H1 (cell line): ENCODE results near the gene MYO5B. TPM values are rescaled to one million over a fixed set of nuclear protein-coding genes. Genes with fewer than 3 reads are reported as not detected.

Source experiments
- CTCF ChIA-PET: fragments of 300-600 bp; sonication (Branson Sonifier 250); formaldehyde crosslinking; loops from one replicate; lab custom pipeline; 2021; ENCODE audit not compliant: partially characterized antibody; lab: Charles Lee
- POLR2A ChIA-PET: fragments of 300-600 bp; sonication (Branson Sonifier 250); formaldehyde crosslinking; loops from one replicate; lab custom pipeline; 2021; ENCODE audit warnings: inconsistent platforms; ENCODE audit not compliant: partially characterized antibody; lab: Charles Lee
- DNase-seq, 2 experiments: peaks; one replicate each; pipeline versions ENCODE4 v3.0.0 to v3.0.0-alpha.2; 2010 to 2022; ENCODE audit warnings: low spot score in 2 of 2, low read depth in 1 of 2, mixed read lengths in 1 of 2
- FAIRE-seq: peaks from 2 replicates; lab custom pipeline; 2011; peaks lifted over from hg19 to GRCh38; lab: Jason Lieb, UNC
- H2AFZ ChIP-seq: 2 replicates; pipeline ENCODE4 v1.8.1; 2012; ENCODE audit warnings: low read length, inconsistent platforms
- H2AK5ac ChIP-seq: 2 replicates; pipeline ENCODE4 v1.6.1; 2013; ENCODE audit warnings: low read depth, low read length
- H2BK120ac ChIP-seq: replicated peaks from 2 replicates; pipeline ENCODE3; 2013; ENCODE audit warnings: low read depth, low read length, inconsistent platforms
- H2BK12ac ChIP-seq: 2 replicates; pipeline ENCODE4 v1.6.1; 2013; ENCODE audit warnings: low read depth, low read length
- H2BK15ac ChIP-seq: 2 replicates; pipeline ENCODE4 v1.6.1; 2013; ENCODE audit warnings: low read length
- H2BK20ac ChIP-seq: 2 replicates; pipeline ENCODE4 v1.6.1; 2013; ENCODE audit warnings: low read length
- H2BK5ac ChIP-seq: 2 replicates; pipeline ENCODE4 v1.6.1; 2013; ENCODE audit warnings: low read depth, low read length
- H3K14ac ChIP-seq: 2 replicates; pipeline ENCODE4 v1.6.1; 2013; ENCODE audit warnings: inconsistent platforms; ENCODE audit not compliant: insufficient read length
- H3K18ac ChIP-seq: 2 replicates; pipeline ENCODE4 v1.6.1; 2013; ENCODE audit warnings: low read length; ENCODE audit errors: extremely low read depth
- H3K23ac ChIP-seq: 2 replicates; pipeline ENCODE4 v1.6.1; 2013; ENCODE audit warnings: inconsistent platforms; ENCODE audit not compliant: insufficient read length
- H3K23me2 ChIP-seq: 2 replicates; pipeline ENCODE4 v1.6.1; 2013; ENCODE audit warnings: low read depth, low read length
- H3K27ac ChIP-seq: 2 replicates; pipeline ENCODE4 v1.6.1; 2011; ENCODE audit warnings: low read depth, low read length, inconsistent platforms
- H3K27me3 ChIP-seq, 4 experiments: replicated peaks in 1 of 4; 1 replicate in 1 of 4; 2 replicates in 3 of 4; pipeline versions ENCODE4 v1.6.1 to v1.8.1; 2011 to 2013; ENCODE audit warnings: low read length in 3 of 4, mild to moderate bottlenecking in 3 of 4, inconsistent platforms in 2 of 4, mixed read lengths in 2 of 4, moderate library complexity in 1 of 4; ENCODE audit not compliant: control insufficient read depth in 3 of 4, insufficient read depth in 3 of 4; ENCODE audit errors: extremely low read depth in 1 of 4
- H3K36me3 ChIP-seq, 4 experiments: 2 replicates each; pipeline versions ENCODE4 v1.6.1 to v1.8.1; 2011 to 2013; ENCODE audit warnings: mild to moderate bottlenecking in 4 of 4, low read length in 3 of 4, moderate library complexity in 2 of 4, control low read depth in 1 of 4, inconsistent platforms in 1 of 4; ENCODE audit not compliant: insufficient read depth in 4 of 4, control insufficient read depth in 2 of 4
- H3K4ac ChIP-seq: replicated peaks from 2 replicates; pipeline ENCODE3; 2013; ENCODE audit warnings: low read length, low read depth, mixed read lengths, inconsistent platforms; ENCODE audit not compliant: insufficient read length
- H3K4me1 ChIP-seq, 4 experiments: replicated peaks in 1 of 4; 1 replicate in 1 of 4; 2 replicates in 3 of 4; pipeline versions ENCODE4 v1.6.1 to v1.8.1; 2011 to 2013; ENCODE audit warnings: low read length in 3 of 4, inconsistent platforms in 2 of 4, mixed read lengths in 1 of 4; ENCODE audit not compliant: insufficient read depth in 4 of 4, control insufficient read depth in 3 of 4
- H3K4me2 ChIP-seq, 2 experiments: 2 replicates each; pipeline versions ENCODE4 v1.6.1 to v1.8.1; 2011 to 2013; ENCODE audit warnings: low read depth in 2 of 2, low read length in 2 of 2, control low read depth in 1 of 2, inconsistent platforms in 1 of 2, mild to moderate bottlenecking in 1 of 2; ENCODE audit not compliant: insufficient read depth in 1 of 2
- H3K4me3 ChIP-seq, 4 experiments: fragments of 200-600, 300-600 bp in 1 of 4; sonication (generic), shearing (Covaris generic), sonication (Bioruptor Twin) in 1 of 4; 2 replicates each; pipeline versions ENCODE4 v1.5.1 to v1.8.1; 2011 to 2016; ENCODE audit warnings: low read length in 4 of 4, low read depth in 3 of 4, control low read depth in 2 of 4, inconsistent platforms in 2 of 4, mild to moderate bottlenecking in 2 of 4, mixed read lengths in 1 of 4, moderate library complexity in 1 of 4; ENCODE audit not compliant: insufficient read depth in 2 of 4; ENCODE audit errors: extremely low read depth in 1 of 4
- H3K56ac ChIP-seq: replicated peaks from 2 replicates; pipeline ENCODE3; 2013; ENCODE audit warnings: low read depth, mild to moderate bottlenecking, mixed read lengths, low read length, inconsistent platforms; ENCODE audit not compliant: insufficient read length
- H3K79me1 ChIP-seq: 2 replicates; pipeline ENCODE4 v1.6.1; 2013; ENCODE audit warnings: low read depth, low read length, control low read depth
- H3K79me2 ChIP-seq, 2 experiments: 2 replicates each; pipeline versions ENCODE4 v1.6.1 to v1.8.1; 2012 to 2013; ENCODE audit warnings: low read length in 2 of 2, mild to moderate bottlenecking in 2 of 2, inconsistent platforms in 1 of 2; ENCODE audit not compliant: insufficient read depth in 2 of 2, control insufficient read depth in 1 of 2
- H3K9ac ChIP-seq, 4 experiments: replicated peaks in 1 of 4; 1 replicate in 1 of 4; 2 replicates in 3 of 4; pipeline versions ENCODE4 v1.6.1 to v1.8.1; 2011 to 2013; ENCODE audit warnings: low read depth in 3 of 4, low read length in 3 of 4, control low read depth in 2 of 4, mild to moderate bottlenecking in 2 of 4, moderate library complexity in 2 of 4, inconsistent platforms in 1 of 4; ENCODE audit errors: extremely low read depth in 1 of 4
- H3K9me3 ChIP-seq, 2 experiments: 2 replicates each; pipeline versions ENCODE4 v1.6.1 to v1.8.1; 2012 to 2013; ENCODE audit warnings: mild to moderate bottlenecking in 2 of 2, moderate library complexity in 2 of 2, control low read depth in 1 of 2, inconsistent platforms in 1 of 2, low read depth in 1 of 2, low read length in 1 of 2, mixed read lengths in 1 of 2; ENCODE audit not compliant: insufficient read depth in 2 of 2
- H4K20me1 ChIP-seq, 2 experiments: replicated peaks in 1 of 2; 2 replicates each; pipeline versions ENCODE3 to v1.8.1; 2011 to 2013; ENCODE audit warnings: inconsistent platforms in 2 of 2, low read length in 2 of 2, mild to moderate bottlenecking in 1 of 2; ENCODE audit not compliant: insufficient read depth in 2 of 2, control insufficient read depth in 1 of 2
- H4K5ac ChIP-seq: 2 replicates; pipeline ENCODE4 v1.6.1; 2013; ENCODE audit warnings: low read length, low read depth, mixed read lengths, inconsistent platforms; ENCODE audit not compliant: insufficient read length
- H4K8ac ChIP-seq: 2 replicates; pipeline ENCODE4 v1.8.0; 2013; ENCODE audit warnings: mild to moderate bottlenecking, moderate library complexity, low read length, inconsistent platforms; ENCODE audit not compliant: insufficient read depth; ENCODE audit errors: extremely low read depth
- H4K91ac ChIP-seq: replicated peaks from 2 replicates; pipeline ENCODE3; 2013; ENCODE audit warnings: low read length, mixed read lengths, inconsistent platforms; ENCODE audit not compliant: insufficient read length
- CEBPB ChIP-seq: IDR thresholded peaks from 2 replicates; pipeline ENCODE4 v1.6.1; 2012; ENCODE audit warnings: low read depth, low read length
- CHD2 ChIP-seq: IDR thresholded peaks from 2 replicates; pipeline ENCODE4 v1.6.1; 2012; ENCODE audit warnings: low read length, improper control_type of control experiment
- FOSL1 ChIP-seq: IDR thresholded peaks from 2 replicates; pipeline ENCODE4 v1.6.1; 2011; ENCODE audit warnings: mild to moderate bottlenecking, low read depth, low read length, moderate library complexity; ENCODE audit not compliant: insufficient read depth
- HDAC6 ChIP-seq: IDR thresholded peaks from one replicate; pipeline ENCODE4 v1.7.1; 2012; ENCODE audit warnings: low read depth, mild to moderate bottlenecking, inconsistent platforms, low read length, moderate library complexity
- JUN ChIP-seq: IDR thresholded peaks from 2 replicates; pipeline ENCODE4 v1.6.1; 2011; ENCODE audit warnings: low read depth, mild to moderate bottlenecking, improper control_type of control experiment, low read length
- KDM4A ChIP-seq: IDR thresholded peaks from one replicate; pipeline ENCODE4 v1.7.1; 2012; ENCODE audit warnings: low read depth, mild to moderate bottlenecking, moderate library complexity, low read length, inconsistent platforms; ENCODE audit not compliant: severe bottlenecking
- NRF1 ChIP-seq: IDR thresholded peaks from 2 replicates; pipeline ENCODE4 v1.6.1; 2011; ENCODE audit warnings: mild to moderate bottlenecking, low read depth, low read length, improper control_type of control experiment
- POLR2AphosphoS5 ChIP-seq: IDR thresholded peaks from 2 replicates; pipeline ENCODE4 v1.6.1; 2011; ENCODE audit warnings: low read depth, low read length
- SAP30 ChIP-seq: fragments of 300-600 bp; sonication (generic); IDR thresholded peaks from 2 replicates; pipeline ENCODE4 v1.7.1; 2012; ENCODE audit warnings: low read length, moderate library complexity, mild to moderate bottlenecking, inconsistent platforms; ENCODE audit not compliant: insufficient read depth, insufficient replicate concordance
- SIRT6 ChIP-seq: IDR thresholded peaks from one replicate; pipeline ENCODE4 v1.7.1; 2012; ENCODE audit warnings: low read length, inconsistent platforms
- SP1 ChIP-seq: IDR thresholded peaks from 2 replicates; pipeline ENCODE4 v1.6.1; 2011; ENCODE audit warnings: low read depth, low read length
- YY1 ChIP-seq: IDR thresholded peaks from 2 replicates; pipeline ENCODE4 v1.6.1; 2011; ENCODE audit warnings: low read depth, mild to moderate bottlenecking, low read length
- WGBS, 2 experiments: shearing (Covaris generic) in 1 of 2; methylation state at CpG; one replicate each; pipeline versions ENCODE4 v1.1.6 to v1.1.7; 2013 to 2015; ENCODE audit warnings: low lambda C conversion rate in 2 of 2, mixed read lengths in 2 of 2, inconsistent platforms in 1 of 2, low coverage in 1 of 2, missing lambda C conversion rate in 1 of 2; ENCODE audit not compliant: insufficient replicate concordance in 2 of 2, insufficient coverage in 1 of 2, insufficient read length in 1 of 2; ENCODE audit errors: extremely low coverage in 1 of 2, missing lambda C conversion rate in 1 of 2; 5-methylcytosine and 5-hydroxymethylcytosine counted together
- polyA plus RNA-seq, 7 experiments: library from polyadenylated mRNA; depleted of rRNA in 3 of 7; stranded (reverse) in 5 of 7; unstranded in 2 of 7; fragments of >200 nt in 5 of 7; fragments of 200-250 nt in 2 of 7; gene quantifications; 1 replicate in 5 of 7; 2 replicates in 1 of 7; 4 replicates in 1 of 7; pipeline versions ENCODE4 v1.2.1 to v1.2.3, GENCODE V29; 2011 to 2013; ENCODE audit warnings: missing spikeins in 2 of 7, mixed read lengths in 2 of 7
- total RNA-seq: library from RNA; stranded (reverse); fragmentation: NEBNext Ultra II Directional; extraction: Animal tissue kit (Norgen Biotek cat#: 25700); gene quantifications from 2 replicates; pipeline ENCODE4 v1.2.1, GENCODE V29; 2021

MYO5B gene
- total and polyA plus RNA-seq, 2 of the 8 experiments (the other 6 are each of a cell fraction or from before 2014, with no cell fraction given) = 6.4 to 7.7 TPM

DNA sequence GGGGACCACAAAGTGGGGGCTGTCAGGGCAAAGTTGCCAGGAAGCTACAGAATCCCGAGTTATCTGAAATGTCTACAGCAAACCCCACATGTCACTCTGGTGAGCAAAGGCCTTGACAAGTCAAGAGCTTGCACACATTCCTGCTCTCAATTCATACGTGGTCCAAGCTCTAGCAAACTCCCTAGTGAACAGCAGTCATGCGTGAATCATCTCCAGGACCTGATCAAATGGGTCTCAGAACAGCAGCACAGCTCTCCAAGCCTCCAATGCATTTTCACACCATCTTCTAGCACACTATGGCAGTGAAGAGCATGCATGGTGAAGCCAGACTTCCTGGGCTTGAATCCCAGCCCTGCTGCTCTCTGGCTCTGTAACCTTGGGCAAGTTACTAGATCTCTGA, 68.5 kb downstream of the MYO5B start:
- Histone ChIP-seq H3K14ac (no peak overlapping the region), H3K36me3 (no peaks in the 10 kb centered on the region), H3K4me2 (no peak overlapping the region), H3K79me1 (no peaks in the 10 kb centered on the region), H3K56ac (no peak overlapping the region), H3K4me1 (peaks cover 3 to 11% (median 7%) of the 10 kb centered on the region in 4 experiments), H2BK15ac (0 out of 2 replicates have a peak overlapping the region, but pooled peaks have one; percentile 32), H4K5ac (no peak overlapping the region), H4K20me1 (no peaks in the 10 kb centered on the region), H2AFZ (no peak overlapping the region), H4K8ac (no peak overlapping the region), H3K9me3 (no peaks in the 10 kb centered on the region), H3K23ac (no peak overlapping the region), H2BK12ac (peak overlapping the region; percentile 6; the same call in 1 of the 2 replicates), H3K23me2 (no peaks in the 10 kb centered on the region), H2BK120ac (no peak overlapping the region), H3K4ac (no peak overlapping the region), H2BK20ac (no peak overlapping the region), H3K18ac (no peak overlapping the region), H3K4me3 (no peak overlapping the region), H3K27ac (no peak overlapping the region), H3K9ac (no peak overlapping the region), H3K27me3 (no peaks in the 10 kb centered on the region), H4K91ac (no peak overlapping the region), H2BK5ac (no peak overlapping the region), H2AK5ac (0 out of 2 replicates have a peak overlapping the region, but pooled peaks have one; percentile 61), H3K79me2 (no peaks in the 10 kb centered on the region)
- CTCF ChIA-PET = interaction anchor here (1.5 kb wide), 2 partner anchors 19 to 82 kb away, joined by 3 read pairs; no protein-coding TSS in a partner anchor
- TF ChIP-seq YY1 (no peak), SAP30 (no peak), KDM4A (no peak), SP1 (no peak), POLR2AphosphoS5 (no peak), CEBPB (no peak), JUN (no peak), SIRT6 (no peak), FOSL1 (no peak), NRF1 (no peak), CHD2 (no peak), HDAC6 (no peak)
- DNase-seq (no peak), FAIRE-seq (no peak)
- POLR2A ChIA-PET = no interaction called here
- 93% methylated on average over 3 of the region's 3 CpGs; no CpG with 5 or more reads in 1 of the 2 experiments for WGBS, 2 experiments
